ENCODE results near the gene COPS7B.
"Not testable (repeated sequence)": the region's sequence is repeated elsewhere in the genome, so short reads cannot be mapped to it uniquely, and the experiment has no call there.

COPS7B gene

DNA sequence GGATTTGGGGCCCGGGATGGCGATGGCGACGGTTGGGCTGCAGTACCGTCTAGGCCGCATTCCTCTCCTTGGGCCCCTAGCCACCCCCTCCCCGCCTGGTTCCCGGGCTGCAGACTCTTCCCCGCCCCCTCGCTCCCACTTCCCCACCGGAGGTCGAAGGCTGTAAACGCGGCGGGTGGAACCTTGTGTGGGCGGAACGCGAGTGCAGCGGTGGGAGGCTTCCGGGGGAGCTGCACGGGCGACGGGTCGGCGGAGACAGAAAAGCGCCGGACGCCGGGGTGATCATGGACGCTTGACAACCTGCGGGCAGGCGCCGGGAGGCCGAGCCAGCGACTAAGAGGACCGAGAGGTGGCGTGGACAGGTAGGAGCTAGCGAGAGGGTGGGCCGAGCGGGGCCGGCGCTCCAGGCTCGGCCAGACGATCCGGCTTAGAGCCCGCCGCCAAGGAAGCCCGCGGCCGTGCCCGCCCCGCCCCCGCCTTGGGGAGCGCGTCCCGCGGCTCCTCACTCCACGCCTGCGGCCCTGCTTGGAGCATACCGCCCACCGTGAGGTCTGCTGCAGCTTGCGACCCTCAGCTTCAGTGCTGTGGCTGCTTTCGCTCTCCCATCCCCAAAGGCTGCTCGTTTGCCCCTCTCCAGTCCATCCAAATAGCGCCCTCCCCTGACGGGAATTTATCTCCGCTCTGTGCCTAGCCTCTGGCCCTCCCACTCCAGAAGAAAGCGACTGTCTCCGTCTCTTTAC lies at the start of gene COPS7B:
Gene COPS7B (plus strand): TSS at position 269 of the 740 bp plus-strand sequence. CDS start 2,126 bp downstream, outside the sequence.
- H3K4me1 ChIP-seq (ENCODE audit: control insufficient read depth in 1 of 2, insufficient read depth in 1 of 2, low read depth in 1 of 2, low read length in 1 of 2): peaks cover 25 to 31% of the 10 kb centered on the region in 2 experiments
- TF ChIP-seq, protein P1, sequence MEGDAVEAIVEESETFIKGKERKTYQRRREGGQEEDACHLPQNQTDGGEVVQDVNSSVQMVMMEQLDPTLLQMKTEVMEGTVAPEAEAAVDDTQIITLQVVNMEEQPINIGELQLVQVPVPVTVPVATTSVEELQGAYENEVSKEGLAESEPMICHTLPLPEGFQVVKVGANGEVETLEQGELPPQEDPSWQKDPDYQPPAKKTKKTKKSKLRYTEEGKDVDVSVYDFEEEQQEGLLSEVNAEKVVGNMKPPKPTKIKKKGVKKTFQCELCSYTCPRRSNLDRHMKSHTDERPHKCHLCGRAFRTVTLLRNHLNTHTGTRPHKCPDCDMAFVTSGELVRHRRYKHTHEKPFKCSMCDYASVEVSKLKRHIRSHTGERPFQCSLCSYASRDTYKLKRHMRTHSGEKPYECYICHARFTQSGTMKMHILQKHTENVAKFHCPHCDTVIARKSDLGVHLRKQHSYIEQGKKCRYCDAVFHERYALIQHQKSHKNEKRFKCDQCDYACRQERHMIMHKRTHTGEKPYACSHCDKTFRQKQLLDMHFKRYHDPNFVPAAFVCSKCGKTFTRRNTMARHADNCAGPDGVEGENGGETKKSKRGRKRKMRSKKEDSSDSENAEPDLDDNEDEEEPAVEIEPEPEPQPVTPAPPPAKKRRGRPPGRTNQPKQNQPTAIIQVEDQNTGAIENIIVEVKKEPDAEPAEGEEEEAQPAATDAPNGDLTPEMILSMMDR (IDR thresholded peaks at IDR 0.05): peak; percentile 7
- peak within 1 kb of the TSS; percentile 71 to 87 for H3K4me3 ChIP-seq (ENCODE audit: low read depth in 1 of 2, low read length in 1 of 2)
- H3K36me3 ChIP-seq: peaks cover 15% of the 10 kb centered on the region
- H3K27me3 ChIP-seq: no peaks in the 10 kb centered on the region
- H3K9me3 ChIP-seq: no peaks in the 10 kb centered on the region
- peak within 1 kb of the TSS; percentile 62 for H3K27ac ChIP-seq

DNA sequence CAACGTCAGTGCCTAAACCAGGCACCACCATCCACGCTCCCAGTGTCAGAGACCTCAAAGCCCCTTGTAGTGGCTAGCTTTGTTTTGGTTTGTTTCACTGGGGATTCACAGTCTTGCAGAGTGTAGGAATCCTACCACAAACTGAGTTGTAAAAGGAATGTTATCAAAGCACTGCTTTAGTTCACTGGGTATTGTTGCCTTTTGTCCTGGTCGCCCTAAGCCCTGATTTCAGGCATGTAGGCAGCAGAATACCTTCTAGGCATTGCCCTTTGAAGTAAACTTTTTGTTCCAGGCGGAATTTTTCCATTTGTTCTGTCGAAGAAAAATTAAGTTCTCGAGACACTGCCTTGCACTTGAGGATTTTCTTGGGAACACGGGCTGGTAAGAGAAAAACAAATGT lies 48.5 kb upstream of the COPS7B start:
- Histone ChIP-seq H3K9me3 (no peaks in the 10 kb centered on the region), H3K36me3 (peaks cover 35% of the 10 kb centered on the region), H3K27ac (no peak overlapping the region), H3K4me1 (ENCODE audit: control insufficient read depth in 1 of 2, insufficient read depth in 1 of 2, low read depth in 1 of 2, low read length in 1 of 2) (no peaks in the 10 kb centered on the region), H3K27me3 (no peaks in the 10 kb centered on the region), H3K4me3 (ENCODE audit: low read depth in 1 of 2, low read length in 1 of 2) (no peak overlapping the region)
- TF ChIP-seq, protein P1 (IDR thresholded peaks at IDR 0.05): no peak

DNA sequence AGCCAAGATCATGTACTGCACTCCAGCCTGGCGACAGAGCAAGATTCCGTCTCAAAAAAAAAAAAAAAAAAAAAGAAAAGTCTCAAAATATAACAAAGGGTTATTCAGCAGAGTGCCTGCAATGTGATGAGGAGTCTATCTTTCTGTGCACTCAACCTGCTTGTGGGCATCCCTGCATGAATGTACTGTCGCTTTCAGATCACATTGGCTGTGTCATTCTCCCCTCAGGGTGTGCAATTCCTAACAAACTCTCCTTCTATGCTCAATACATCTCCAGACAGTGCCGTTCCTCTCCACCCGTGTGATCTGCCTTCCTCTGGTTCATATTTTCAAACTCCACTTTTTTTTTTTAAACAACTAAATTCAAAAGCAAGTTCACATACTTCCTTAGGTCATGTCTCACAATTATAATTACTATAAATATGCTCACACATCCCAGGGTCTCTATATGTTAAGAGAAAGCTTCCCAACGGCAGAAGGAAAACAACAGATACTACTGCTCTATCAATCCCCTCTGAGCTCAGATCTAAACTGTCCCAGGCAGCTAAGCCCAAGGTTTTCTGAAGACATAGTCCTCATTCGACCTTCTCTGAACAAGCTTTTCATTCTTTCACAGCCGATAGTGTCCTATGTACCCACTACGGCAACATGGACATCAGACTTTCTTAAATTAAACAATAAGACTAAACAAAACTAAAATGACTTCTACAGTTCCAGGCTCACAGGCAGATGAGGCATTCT lies 42.7 kb upstream of the COPS7B start:
- H3K27me3 ChIP-seq: no peaks in the 10 kb centered on the region
- H3K9me3 ChIP-seq: no peaks in the 10 kb centered on the region
- H3K4me3 ChIP-seq (ENCODE audit: low read depth in 1 of 2, low read length in 1 of 2): no peak overlapping the region
- TF ChIP-seq, protein P1 (IDR thresholded peaks at IDR 0.05): no peak
- H3K27ac ChIP-seq: no peak overlapping the region
- no peaks in the 10 kb centered on the region for H3K4me1 ChIP-seq (ENCODE audit: control insufficient read depth in 1 of 2, insufficient read depth in 1 of 2, low read depth in 1 of 2, low read length in 1 of 2)
- peaks cover under 1% of the 10 kb centered on the region for H3K36me3 ChIP-seq

DNA sequence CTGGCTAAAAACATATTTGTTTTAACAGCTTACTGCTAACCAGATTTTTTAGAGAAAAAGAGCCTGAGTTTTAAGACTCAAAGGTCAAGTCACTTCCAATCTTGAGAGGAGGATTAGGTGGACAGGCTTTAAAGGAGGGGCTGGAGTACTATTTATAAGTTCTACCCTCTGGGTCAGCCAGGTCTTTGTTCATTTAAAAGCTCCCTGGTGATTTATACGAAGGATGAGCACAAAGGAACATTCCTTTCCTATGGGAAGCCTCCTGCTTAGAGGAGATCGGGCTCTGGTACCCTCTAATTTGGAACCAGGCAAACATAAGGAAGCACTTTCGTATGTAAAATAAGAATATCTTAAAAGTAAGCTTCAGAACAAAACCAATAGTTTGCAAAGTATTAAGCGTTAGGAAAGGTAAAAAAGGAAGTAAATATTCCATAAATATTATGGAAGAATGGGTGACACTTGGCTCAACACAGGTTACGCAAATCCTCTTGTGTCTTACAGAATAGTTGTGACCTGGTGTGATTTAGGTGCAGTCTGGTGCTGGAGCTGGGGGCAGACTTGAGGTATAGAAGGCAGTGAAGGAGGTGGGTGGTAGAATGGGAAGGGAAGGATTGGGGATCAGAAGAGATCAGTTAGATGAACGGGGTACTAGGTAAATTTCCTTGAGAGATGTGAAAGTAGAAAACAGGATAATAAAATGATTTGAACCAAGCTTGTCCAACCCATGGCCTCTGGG lies 40.8 kb upstream of the COPS7B start:
- H3K4me3 ChIP-seq (ENCODE audit: low read depth in 1 of 2, low read length in 1 of 2): no peak overlapping the region
- H3K4me1 ChIP-seq (ENCODE audit: control insufficient read depth in 1 of 2, insufficient read depth in 1 of 2, low read depth in 1 of 2, low read length in 1 of 2): no peaks in the 10 kb centered on the region
- TF ChIP-seq, protein P1 (IDR thresholded peaks at IDR 0.05): no peak
- H3K9me3 ChIP-seq: no peaks in the 10 kb centered on the region
- H3K36me3 ChIP-seq: no peaks in the 10 kb centered on the region
- H3K27ac ChIP-seq: no peak overlapping the region
- no peaks in the 10 kb centered on the region for H3K27me3 ChIP-seq

DNA sequence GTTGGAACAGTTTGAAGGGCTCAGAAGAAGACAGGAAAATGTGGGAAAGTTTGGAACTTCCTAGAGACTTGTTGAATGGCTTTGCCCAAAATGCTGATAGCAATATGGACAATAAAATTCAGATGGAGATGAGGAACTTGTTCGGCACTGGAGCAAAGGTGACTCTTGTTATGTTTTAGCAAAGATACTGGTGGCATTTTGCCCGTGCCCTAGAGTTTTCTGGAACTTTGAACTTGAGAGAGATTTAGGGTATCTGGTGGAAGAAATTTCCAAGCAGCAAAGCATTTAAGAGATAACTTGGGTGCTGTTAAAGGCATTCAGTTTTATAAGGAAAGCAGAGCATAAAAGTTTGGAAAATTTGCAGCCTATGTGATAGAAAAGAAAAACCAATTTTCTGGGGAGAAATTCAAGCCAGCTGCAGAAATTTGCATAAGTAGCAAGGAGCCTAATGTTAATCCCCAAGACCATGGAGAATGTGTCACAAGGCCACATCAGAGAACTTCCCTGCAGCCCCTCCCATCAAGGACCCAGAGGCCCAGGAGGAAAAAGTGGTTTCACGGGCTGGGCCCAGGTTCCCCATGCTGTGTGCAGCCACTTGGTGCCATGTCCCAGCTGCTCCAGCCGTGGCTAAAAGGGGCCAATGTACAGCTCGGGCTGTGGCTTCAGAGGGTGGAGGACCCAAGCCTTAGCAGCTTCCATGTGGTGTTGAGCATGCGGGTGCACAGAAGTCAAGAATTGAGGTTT lies 37.9 kb upstream of the COPS7B start:
- H3K36me3 ChIP-seq; H3K4me3 ChIP-seq (ENCODE audit: low read depth in 1 of 2, low read length in 1 of 2); H3K27me3 ChIP-seq; H3K4me1 ChIP-seq (ENCODE audit: control insufficient read depth in 1 of 2, insufficient read depth in 1 of 2, low read depth in 1 of 2, low read length in 1 of 2); H3K9me3 ChIP-seq; H3K27ac ChIP-seq: not testable (repeated sequence)

DNA sequence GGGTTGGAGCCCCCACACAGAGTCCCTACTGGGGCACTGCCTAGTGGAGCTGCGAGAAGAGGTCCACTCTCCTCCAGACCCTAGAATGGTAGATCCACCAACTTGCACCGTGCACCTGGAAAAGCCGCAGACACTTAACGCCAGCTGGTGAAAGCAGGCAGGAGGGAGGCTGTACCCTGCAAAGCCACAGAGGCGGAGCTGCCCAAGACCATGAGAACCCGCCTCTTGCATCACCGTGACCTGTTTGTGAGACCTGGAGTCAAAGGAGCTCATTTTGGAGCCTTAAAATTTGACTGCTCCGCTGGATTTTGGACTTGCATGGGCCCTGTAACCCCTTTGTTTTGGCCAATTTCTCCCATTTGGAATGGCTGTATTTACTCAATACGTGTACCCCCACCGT lies 37.2 kb upstream of the COPS7B start:
- not testable (repeated sequence) for H3K27ac ChIP-seq; H3K9me3 ChIP-seq; H3K4me1 ChIP-seq (ENCODE audit: control insufficient read depth in 1 of 2, insufficient read depth in 1 of 2, low read depth in 1 of 2, low read length in 1 of 2); H3K36me3 ChIP-seq; H3K4me3 ChIP-seq (ENCODE audit: low read depth in 1 of 2, low read length in 1 of 2); H3K27me3 ChIP-seq
